ENCODE data around the gene CELF3. TPM values are rescaled to one million over a fixed set of nuclear protein-coding genes. Genes with fewer than 3 reads are reported as not detected.

Gene CELF3
- total and polyA plus RNA-seq, 9 of the 15 experiments (the other 6 are each of a cell fraction or from before 2014, with no cell fraction given): not detected

DNA sequence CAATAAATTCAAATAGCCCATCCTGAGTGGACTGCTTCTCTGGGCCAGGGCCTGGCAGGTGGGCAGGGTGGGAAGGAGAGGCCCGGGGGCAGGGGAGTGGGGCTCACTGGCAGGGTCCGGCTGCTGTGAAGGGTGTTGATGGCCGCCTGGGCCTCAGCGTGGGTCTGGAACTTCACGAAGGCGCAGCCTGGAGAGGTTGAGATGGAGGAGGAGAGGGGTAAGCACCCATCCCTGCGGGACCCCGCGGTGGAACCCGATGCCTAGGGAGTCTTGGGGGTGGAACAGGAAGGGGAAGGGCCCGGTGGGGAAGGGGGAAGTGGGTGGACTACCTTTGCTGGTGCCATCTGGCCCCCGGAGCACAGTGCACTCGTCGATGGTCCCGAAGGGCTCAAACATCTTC, 7.7 kb downstream of the CELF3 start:
- TF ChIP-seq ZFX (CRISPR knock-in tag; IDR thresholded peaks at IDR 0.05) (no peak), RUNX1 (IDR thresholded peaks at IDR 0.05; ENCODE audit: low read depth) (no peak), ATF7 (IDR thresholded peaks at IDR 0.05) (no peak), ZNF12 (CRISPR knock-in tag; IDR thresholded peaks at IDR 0.05) (no peak), ZNF699 (CRISPR knock-in tag; IDR thresholded peaks at IDR 0.05; ENCODE audit: insufficient replicate concordance) (no peak), DEAF1 (CRISPR knock-in tag; IDR thresholded peaks at IDR 0.05) (no peak), RB1 (IDR thresholded peaks at IDR 0.05; ENCODE audit: low read depth) (no peak), SREBF2 (CRISPR knock-in tag; IDR thresholded peaks at IDR 0.05) (no peak)
- TF ChIP-seq, protein P1, sequence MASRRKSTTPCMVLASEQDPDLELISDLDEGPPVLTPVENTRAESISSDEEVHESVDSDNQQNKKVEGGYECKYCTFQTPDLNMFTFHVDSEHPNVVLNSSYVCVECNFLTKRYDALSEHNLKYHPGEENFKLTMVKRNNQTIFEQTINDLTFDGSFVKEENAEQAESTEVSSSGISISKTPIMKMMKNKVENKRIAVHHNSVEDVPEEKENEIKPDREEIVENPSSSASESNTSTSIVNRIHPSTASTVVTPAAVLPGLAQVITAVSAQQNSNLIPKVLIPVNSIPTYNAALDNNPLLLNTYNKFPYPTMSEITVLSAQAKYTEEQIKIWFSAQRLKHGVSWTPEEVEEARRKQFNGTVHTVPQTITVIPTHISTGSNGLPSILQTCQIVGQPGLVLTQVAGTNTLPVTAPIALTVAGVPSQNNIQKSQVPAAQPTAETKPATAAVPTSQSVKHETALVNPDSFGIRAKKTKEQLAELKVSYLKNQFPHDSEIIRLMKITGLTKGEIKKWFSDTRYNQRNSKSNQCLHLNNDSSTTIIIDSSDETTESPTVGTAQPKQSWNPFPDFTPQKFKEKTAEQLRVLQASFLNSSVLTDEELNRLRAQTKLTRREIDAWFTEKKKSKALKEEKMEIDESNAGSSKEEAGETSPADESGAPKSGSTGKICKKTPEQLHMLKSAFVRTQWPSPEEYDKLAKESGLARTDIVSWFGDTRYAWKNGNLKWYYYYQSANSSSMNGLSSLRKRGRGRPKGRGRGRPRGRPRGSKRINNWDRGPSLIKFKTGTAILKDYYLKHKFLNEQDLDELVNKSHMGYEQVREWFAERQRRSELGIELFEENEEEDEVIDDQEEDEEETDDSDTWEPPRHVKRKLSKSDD (conservative IDR thresholded peaks at IDR 0.05; ENCODE audit: low read length): no peak
- TF ChIP-seq, protein P2, sequence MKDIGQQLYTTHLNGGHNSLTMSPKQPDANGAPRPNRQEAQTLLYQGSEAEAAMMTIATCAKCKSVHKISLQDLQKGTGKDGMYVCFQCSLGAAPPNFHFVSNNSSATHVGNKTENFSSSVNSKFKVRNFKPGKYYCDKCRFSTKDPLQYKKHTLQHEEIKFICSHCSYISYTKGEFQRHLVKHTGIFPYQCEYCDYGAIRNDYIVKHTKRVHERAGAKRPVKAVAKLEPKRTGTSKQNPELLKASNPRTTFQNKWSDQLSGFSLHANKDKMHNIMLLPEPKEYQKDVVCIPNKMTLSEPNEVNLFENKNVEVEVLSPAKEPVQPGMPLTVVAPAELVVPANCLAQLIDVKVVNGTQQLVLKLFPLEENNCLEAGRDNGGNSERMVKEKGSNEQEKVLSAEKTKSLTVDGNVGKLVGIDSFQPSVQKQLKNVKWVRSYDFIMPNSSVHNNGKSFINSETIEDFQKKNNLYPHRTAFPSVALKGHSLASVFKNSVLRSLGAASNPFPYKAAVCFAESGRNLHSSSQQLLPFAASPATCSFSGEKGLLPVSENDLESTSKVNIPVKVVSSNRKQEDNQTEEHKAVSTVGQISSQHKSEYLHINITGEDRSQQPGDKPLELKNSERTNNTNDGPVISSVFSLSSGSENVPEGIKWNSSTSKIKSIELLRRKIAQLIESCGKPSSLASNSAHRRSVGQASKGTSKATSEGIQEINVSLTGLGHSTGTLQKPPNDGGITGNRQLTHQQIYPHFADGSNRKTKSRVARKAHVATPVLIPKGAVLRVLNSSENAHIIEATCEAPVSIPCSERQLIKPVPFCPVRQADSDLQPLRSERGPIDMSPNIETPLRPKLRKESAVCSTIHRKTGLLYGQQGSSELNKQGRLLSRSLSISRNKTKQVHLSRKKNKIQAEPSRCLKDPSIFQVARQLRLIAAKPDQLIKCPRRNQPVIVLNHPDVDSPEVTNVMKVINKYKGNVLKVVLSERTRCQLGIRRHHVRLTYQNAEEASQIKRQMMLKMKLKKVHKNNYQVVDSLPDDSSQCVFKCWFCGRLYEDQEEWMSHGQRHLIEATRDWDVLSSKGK (CRISPR knock-in tag; IDR thresholded peaks at IDR 0.05): no peak
- DNase-seq (ENCODE audit: extremely low read depth in 1 of 4, low spot score in 3 of 4) (no peak), ATAC-seq (no peak), FAIRE-seq (no peak)
- Histone ChIP-seq H3K9ac (ENCODE audit: insufficient read depth in 1 of 2, low read depth in 2 of 2, low read length in 2 of 2) (no peak overlapping the region), H3K4me2 (ENCODE audit: insufficient read depth, low read length) (no peak overlapping the region), H3K79me2 (ENCODE audit: control insufficient read depth, insufficient read depth, low read length) (no peaks in the 10 kb centered on the region), H3K4me1 (replicated peaks in 1 of 2; ENCODE audit: control insufficient read depth in 2 of 2, insufficient read depth in 2 of 2, low read length in 2 of 2) (peaks cover 0 to 9% of the 10 kb centered on the region in 2 experiments; a peak in 2 of 5 replicates), H4K20me1 (replicated peaks; ENCODE audit: control insufficient read depth, insufficient read depth, low read length) (peaks cover 26% of the 10 kb centered on the region), H3K27ac (ENCODE audit: extremely low read depth, low read depth, low read length) (no peak overlapping the region), H3K9me3 (replicated peaks; ENCODE audit: control insufficient read depth, insufficient read depth, low read depth, low read length) (no peaks in the 10 kb centered on the region; the same call in 1 of the 2 replicates), H2AFZ (ENCODE audit: low read depth, low read length) (no peak overlapping the region), H3K36me3 (ENCODE audit: control insufficient read depth, insufficient read depth, low read length) (no peaks in the 10 kb centered on the region), H3K27me3 (ENCODE audit: control insufficient read depth in 2 of 2, insufficient read depth in 2 of 2, low read length in 2 of 2) (peaks cover 0 to 48% of the 10 kb centered on the region in 2 experiments; a peak in 2 of 5 replicates), H3K9me1 (ENCODE audit: control insufficient read depth, insufficient read depth, low read length) (no peaks in the 10 kb centered on the region), H3K4me3 (no peak overlapping the region)
- CTCF ChIA-PET (ENCODE audit: low intra/inter-chr PET ratio): no interaction called here
- WGBS (ENCODE audit: insufficient coverage, low coverage, missing lambda C conversion rate): 2% methylated on average over 11 of the region's 15 CpGs
- intact Hi-C loops (cut with micrococcal nuclease) (no loop called here), in situ Hi-C loops (cut with MboI) (no loop called here)
- POLR2A ChIA-PET: no interaction called here
- BruUV-seq (replicated peaks): no TSS peak
